NCI-H82 treated with DMSO at 0.1 percent for 48 hours (cell line): Measurements from ENCODE around the gene PDLIM7.

Experiments used
- DNase-seq: peaks from one replicate; lab custom pipeline; 2025; ENCODE audit not compliant: unreplicated experiment; lab: John Stamatoyannopoulos, UW

Gene PDLIM7

GRCh38 chr5:177507596-177508220 lies 10.3 kb upstream of the PDLIM7 start:
- DNase-seq, result no peak

- DNase-seq, result no peak
These were observed 9.8 kb upstream of the PDLIM7 start for GRCh38 chr5:177507165-177507564.

GRCh38 chr5:177505075-177505474 lies 7.7 kb upstream of the PDLIM7 start:
- no peak for DNase-seq

GRCh38 chr5:177504086-177505056 lies 7.0 kb upstream of the PDLIM7 start:
- no peak for DNase-seq

- no peak for DNase-seq
These were observed 6.1 kb upstream of the PDLIM7 start for GRCh38 chr5:177503351-177504085.

GRCh38 chr5:177502886-177503285 lies 5.5 kb upstream of the PDLIM7 start:
- no peak for DNase-seq

- DNase-seq, result no peak
These were observed 4.7 kb upstream of the PDLIM7 start for GRCh38 chr5:177501874-177502678.

GRCh38 chr5:177500685-177501522 lies 3.5 kb upstream of the PDLIM7 start:
- peak; percentile 43 for DNase-seq

- DNase-seq, result no peak
These were observed 2.4 kb upstream of the PDLIM7 start for GRCh38 chr5:177499842-177500241.

GRCh38 chr5:177498013-177498787 lies 796 bp upstream of the PDLIM7 start:
- no peak for DNase-seq

GRCh38 chr5:177496727-177497291 lies 595 bp downstream of the PDLIM7 start:
- peak; percentile 46 for DNase-seq

- DNase-seq, result no peak
These were observed 1.2 kb downstream of the PDLIM7 start for GRCh38 chr5:177496070-177496726.

- no peak for DNase-seq
These were observed 2.0 kb downstream of the PDLIM7 start for GRCh38 chr5:177495243-177496060.

- no peak for DNase-seq
These were observed 2.8 kb downstream of the PDLIM7 start for GRCh38 chr5:177494346-177495195.

GRCh38 chr5:177493795-177494345 lies 3.5 kb downstream of the PDLIM7 start:
- no peak for DNase-seq

- no peak for DNase-seq
These were observed 4.6 kb downstream of the PDLIM7 start for GRCh38 chr5:177492841-177493240.
